H1 (cell line): ENCODE measurements around the gene BAK1.

Source experiments
- PHF8 ChIP-seq: fragments of 200-600 bp; sonication (generic); conservative IDR thresholded peaks from 2 replicates; pipeline ENCODE4 v1.7.1; 2012; ENCODE audit warnings: low read depth, mild to moderate bottlenecking, inconsistent platforms, low read length, moderate library complexity
- TF ChIP-seq, protein P1 (sequence below), 3 experiments: IDR thresholded peaks; 1 replicate in 2 of 3; 2 replicates in 1 of 3; pipeline versions ENCODE4 v1.5.1 to v1.6.1; 2011; ENCODE audit warnings: low read length in 3 of 3, mild to moderate bottlenecking in 3 of 3, inconsistent platforms in 2 of 3, low read depth in 1 of 3, moderate library complexity in 1 of 3; ENCODE audit not compliant: insufficient read depth in 1 of 3; ENCODE audit errors: control extremely low read depth in 1 of 3

DNA sequence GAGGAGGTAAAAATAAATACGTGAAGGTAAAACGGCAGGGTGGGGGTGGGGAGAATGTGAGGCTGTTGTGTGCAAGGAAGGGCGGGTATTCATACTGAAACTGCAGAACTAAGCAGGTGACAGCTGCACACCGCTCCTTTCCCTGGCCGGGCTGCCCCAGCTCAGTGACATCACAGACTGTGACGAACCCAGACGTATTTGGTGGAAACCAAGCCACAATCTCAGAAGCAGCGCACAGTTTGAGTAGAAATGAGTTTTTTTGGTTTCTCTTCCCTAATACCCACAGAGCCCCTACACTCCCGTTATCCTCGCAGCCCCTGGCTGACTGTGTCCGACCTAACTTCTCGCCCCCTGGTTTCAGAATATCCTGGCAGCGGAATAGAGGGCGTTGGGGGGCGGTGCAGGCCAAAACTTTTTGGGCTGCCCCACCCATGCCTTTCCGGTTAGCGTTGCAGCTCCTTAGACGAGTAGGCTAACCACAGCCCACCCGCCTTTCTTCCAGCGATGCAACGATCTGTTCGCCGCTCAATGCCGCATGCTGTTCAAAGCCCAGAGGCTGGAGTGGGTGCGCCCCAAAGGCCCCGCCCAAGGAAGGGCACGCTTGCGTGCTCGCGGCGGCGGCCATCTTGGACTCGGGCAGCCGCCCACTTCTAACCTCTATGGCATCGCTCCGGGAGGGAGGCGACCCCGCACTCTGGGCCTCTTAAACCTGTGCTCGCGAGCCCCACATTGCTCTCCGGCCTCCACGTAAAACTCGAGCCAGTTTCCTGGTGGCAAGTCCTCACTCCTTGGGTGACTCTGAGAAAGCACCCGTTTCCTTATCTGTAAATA is 9.1 kb downstream of the BAK1 start:
- 0 out of 2 replicates have a peak, but pooled peaks have one; percentile 52 for TF ChIP-seq PHF8
- TF ChIP-seq, protein P1, sequence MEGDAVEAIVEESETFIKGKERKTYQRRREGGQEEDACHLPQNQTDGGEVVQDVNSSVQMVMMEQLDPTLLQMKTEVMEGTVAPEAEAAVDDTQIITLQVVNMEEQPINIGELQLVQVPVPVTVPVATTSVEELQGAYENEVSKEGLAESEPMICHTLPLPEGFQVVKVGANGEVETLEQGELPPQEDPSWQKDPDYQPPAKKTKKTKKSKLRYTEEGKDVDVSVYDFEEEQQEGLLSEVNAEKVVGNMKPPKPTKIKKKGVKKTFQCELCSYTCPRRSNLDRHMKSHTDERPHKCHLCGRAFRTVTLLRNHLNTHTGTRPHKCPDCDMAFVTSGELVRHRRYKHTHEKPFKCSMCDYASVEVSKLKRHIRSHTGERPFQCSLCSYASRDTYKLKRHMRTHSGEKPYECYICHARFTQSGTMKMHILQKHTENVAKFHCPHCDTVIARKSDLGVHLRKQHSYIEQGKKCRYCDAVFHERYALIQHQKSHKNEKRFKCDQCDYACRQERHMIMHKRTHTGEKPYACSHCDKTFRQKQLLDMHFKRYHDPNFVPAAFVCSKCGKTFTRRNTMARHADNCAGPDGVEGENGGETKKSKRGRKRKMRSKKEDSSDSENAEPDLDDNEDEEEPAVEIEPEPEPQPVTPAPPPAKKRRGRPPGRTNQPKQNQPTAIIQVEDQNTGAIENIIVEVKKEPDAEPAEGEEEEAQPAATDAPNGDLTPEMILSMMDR (IDR thresholded peaks at IDR 0.05; ENCODE audit: control extremely low read depth in 1 of 3, insufficient read depth in 1 of 3, low read depth in 1 of 3, low read length in 3 of 3) = no peak
